ENCODE data around the gene SPAG5.
"Not testable (repeated sequence)": the region's sequence is repeated elsewhere in the genome, so short reads cannot be mapped to it uniquely, and the experiment has no call there.

DNA sequence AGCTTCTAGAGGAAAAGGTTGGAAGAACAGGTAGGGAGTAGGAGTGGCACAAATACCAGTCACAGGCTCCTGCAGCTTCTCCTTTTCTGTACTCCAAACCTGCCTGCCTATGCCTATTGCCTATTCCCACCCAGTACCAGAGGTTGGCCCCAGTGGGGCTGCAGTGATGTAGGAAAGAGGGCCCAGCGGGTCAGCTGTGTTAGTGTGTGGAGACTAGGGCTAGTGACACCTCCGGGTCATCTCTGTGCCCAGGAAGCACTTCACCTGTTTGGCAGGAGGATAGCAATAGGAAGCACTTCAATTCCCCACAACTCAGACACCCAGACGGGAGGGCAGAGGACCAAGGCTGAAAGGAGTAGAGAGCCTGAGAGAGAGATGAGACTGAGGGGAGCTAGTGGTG, 22.8 kb downstream of the SPAG5 start:
- TF ChIP-seq, protein P1, sequence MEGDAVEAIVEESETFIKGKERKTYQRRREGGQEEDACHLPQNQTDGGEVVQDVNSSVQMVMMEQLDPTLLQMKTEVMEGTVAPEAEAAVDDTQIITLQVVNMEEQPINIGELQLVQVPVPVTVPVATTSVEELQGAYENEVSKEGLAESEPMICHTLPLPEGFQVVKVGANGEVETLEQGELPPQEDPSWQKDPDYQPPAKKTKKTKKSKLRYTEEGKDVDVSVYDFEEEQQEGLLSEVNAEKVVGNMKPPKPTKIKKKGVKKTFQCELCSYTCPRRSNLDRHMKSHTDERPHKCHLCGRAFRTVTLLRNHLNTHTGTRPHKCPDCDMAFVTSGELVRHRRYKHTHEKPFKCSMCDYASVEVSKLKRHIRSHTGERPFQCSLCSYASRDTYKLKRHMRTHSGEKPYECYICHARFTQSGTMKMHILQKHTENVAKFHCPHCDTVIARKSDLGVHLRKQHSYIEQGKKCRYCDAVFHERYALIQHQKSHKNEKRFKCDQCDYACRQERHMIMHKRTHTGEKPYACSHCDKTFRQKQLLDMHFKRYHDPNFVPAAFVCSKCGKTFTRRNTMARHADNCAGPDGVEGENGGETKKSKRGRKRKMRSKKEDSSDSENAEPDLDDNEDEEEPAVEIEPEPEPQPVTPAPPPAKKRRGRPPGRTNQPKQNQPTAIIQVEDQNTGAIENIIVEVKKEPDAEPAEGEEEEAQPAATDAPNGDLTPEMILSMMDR (IDR thresholded peaks at IDR 0.05; ENCODE audit: low read depth, low read length, missing input control) = not testable (repeated sequence)
- TF ChIP-seq YY1 (IDR thresholded peaks at IDR 0.05); SP1 (IDR thresholded peaks at IDR 0.05); TAF1 (conservative IDR thresholded peaks at IDR 0.05); JUND (IDR thresholded peaks at IDR 0.05); RAD21 (IDR thresholded peaks at IDR 0.05); EGR1 (IDR thresholded peaks at IDR 0.05; ENCODE audit: low read depth in 2 of 2); HNF4A (conservative IDR thresholded peaks at IDR 0.05); FOXA1 (IDR thresholded peaks at IDR 0.05); RXRA (IDR thresholded peaks at IDR 0.05): not testable (repeated sequence)
- TF ChIP-seq, protein P2, sequence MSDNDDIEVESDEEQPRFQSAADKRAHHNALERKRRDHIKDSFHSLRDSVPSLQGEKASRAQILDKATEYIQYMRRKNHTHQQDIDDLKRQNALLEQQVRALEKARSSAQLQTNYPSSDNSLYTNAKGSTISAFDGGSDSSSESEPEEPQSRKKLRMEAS (IDR thresholded peaks at IDR 0.05) = not testable (repeated sequence)
- TF ChIP-seq, protein P3, sequence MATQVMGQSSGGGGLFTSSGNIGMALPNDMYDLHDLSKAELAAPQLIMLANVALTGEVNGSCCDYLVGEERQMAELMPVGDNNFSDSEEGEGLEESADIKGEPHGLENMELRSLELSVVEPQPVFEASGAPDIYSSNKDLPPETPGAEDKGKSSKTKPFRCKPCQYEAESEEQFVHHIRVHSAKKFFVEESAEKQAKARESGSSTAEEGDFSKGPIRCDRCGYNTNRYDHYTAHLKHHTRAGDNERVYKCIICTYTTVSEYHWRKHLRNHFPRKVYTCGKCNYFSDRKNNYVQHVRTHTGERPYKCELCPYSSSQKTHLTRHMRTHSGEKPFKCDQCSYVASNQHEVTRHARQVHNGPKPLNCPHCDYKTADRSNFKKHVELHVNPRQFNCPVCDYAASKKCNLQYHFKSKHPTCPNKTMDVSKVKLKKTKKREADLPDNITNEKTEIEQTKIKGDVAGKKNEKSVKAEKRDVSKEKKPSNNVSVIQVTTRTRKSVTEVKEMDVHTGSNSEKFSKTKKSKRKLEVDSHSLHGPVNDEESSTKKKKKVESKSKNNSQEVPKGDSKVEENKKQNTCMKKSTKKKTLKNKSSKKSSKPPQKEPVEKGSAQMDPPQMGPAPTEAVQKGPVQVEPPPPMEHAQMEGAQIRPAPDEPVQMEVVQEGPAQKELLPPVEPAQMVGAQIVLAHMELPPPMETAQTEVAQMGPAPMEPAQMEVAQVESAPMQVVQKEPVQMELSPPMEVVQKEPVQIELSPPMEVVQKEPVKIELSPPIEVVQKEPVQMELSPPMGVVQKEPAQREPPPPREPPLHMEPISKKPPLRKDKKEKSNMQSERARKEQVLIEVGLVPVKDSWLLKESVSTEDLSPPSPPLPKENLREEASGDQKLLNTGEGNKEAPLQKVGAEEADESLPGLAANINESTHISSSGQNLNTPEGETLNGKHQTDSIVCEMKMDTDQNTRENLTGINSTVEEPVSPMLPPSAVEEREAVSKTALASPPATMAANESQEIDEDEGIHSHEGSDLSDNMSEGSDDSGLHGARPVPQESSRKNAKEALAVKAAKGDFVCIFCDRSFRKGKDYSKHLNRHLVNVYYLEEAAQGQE (IDR thresholded peaks at IDR 0.05) = not testable (repeated sequence)

All from liver (tissue), 3 donors.